HEK293 (cell line): ENCODE results near the gene GPX4.

Experiments used
- CTCF ChIP-seq: fragments of 450-650 bp; formaldehyde crosslinking; IDR thresholded peaks from 2 replicates; pipeline ENCODE4 v1.5.1; 2016; ENCODE audit warnings: missing biosample characterization, missing genetic modification characterization
- KLF16 ChIP-seq: fragments of 450-650 bp; formaldehyde crosslinking; IDR thresholded peaks from 2 replicates; pipeline ENCODE4 v1.5.1; 2017; ENCODE audit warnings: missing biosample characterization, missing genetic modification characterization
- OVOL3 ChIP-seq: fragments of 450-650 bp; formaldehyde crosslinking; IDR thresholded peaks from 2 replicates; pipeline ENCODE4 v1.5.1; 2016; ENCODE audit warnings: missing biosample characterization, missing genetic modification characterization
- PRDM1 ChIP-seq: fragments of 450-650 bp; formaldehyde crosslinking; IDR thresholded peaks from 2 replicates; pipeline ENCODE4; 2016; ENCODE audit warnings: missing biosample characterization, missing genetic modification characterization
- REPIN1 ChIP-seq: fragments of 450-650 bp; formaldehyde crosslinking; IDR thresholded peaks from 2 replicates; pipeline ENCODE4 v1.5.1; 2017; ENCODE audit warnings: missing biosample characterization, missing genetic modification characterization, low read depth
- SCRT2 ChIP-seq: fragments of 450-650 bp; formaldehyde crosslinking; IDR thresholded peaks from 2 replicates; pipeline ENCODE4 v1.5.1; 2016; ENCODE audit warnings: missing biosample characterization, missing genetic modification characterization
- ZBTB20 ChIP-seq: fragments of 450-650 bp; formaldehyde crosslinking; IDR thresholded peaks from 2 replicates; pipeline ENCODE4 v1.5.1; 2016; ENCODE audit warnings: missing biosample characterization, missing genetic modification characterization
- ZBTB7A ChIP-seq: fragments of 450-650 bp; formaldehyde crosslinking; IDR thresholded peaks from 2 replicates; pipeline ENCODE4 v1.5.1; 2016; ENCODE audit warnings: low read depth, missing biosample characterization, missing genetic modification characterization
- ZFP69B ChIP-seq: fragments of 450-650 bp; formaldehyde crosslinking; IDR thresholded peaks from 2 replicates; pipeline ENCODE4 v1.5.1; 2016; ENCODE audit warnings: missing biosample characterization, missing genetic modification characterization
- ZIC2 ChIP-seq: fragments of 450-650 bp; formaldehyde crosslinking; IDR thresholded peaks from 2 replicates; pipeline ENCODE4 v1.5.1; 2016; ENCODE audit warnings: missing biosample characterization, missing genetic modification characterization
- ZNF121 ChIP-seq: fragments of 450-650 bp; formaldehyde crosslinking; IDR thresholded peaks from 2 replicates; pipeline ENCODE4 v1.5.1; 2016; ENCODE audit warnings: missing biosample characterization, missing genetic modification characterization
- ZNF146 ChIP-seq: fragments of 450-650 bp; formaldehyde crosslinking; IDR thresholded peaks from 2 replicates; pipeline ENCODE4 v1.5.1; 2016; ENCODE audit warnings: missing biosample characterization, missing genetic modification characterization
- ZNF155 ChIP-seq: fragments of 450-650 bp; formaldehyde crosslinking; IDR thresholded peaks from 2 replicates; pipeline ENCODE4 v1.5.1; 2016; ENCODE audit warnings: missing biosample characterization, missing genetic modification characterization
- ZNF214 ChIP-seq: fragments of 450-650 bp; formaldehyde crosslinking; IDR thresholded peaks from 2 replicates; pipeline ENCODE4 v1.5.1; 2017; ENCODE audit warnings: missing biosample characterization, mild to moderate bottlenecking, missing genetic modification characterization, borderline replicate concordance
- ZNF24 ChIP-seq: fragments of 450-650 bp; formaldehyde crosslinking; IDR thresholded peaks from 2 replicates; pipeline ENCODE4 v1.5.1; 2016; ENCODE audit warnings: missing biosample characterization, missing genetic modification characterization
- ZNF266 ChIP-seq: fragments of 450-650 bp; formaldehyde crosslinking; IDR thresholded peaks from 2 replicates; pipeline ENCODE4 v1.5.1; 2016; ENCODE audit warnings: missing biosample characterization, missing genetic modification characterization, low read depth
- ZNF341 ChIP-seq: fragments of 450-650 bp; formaldehyde crosslinking; IDR thresholded peaks from 2 replicates; pipeline ENCODE4; 2016; ENCODE audit warnings: low read depth, missing biosample characterization, missing genetic modification characterization
- ZNF354C ChIP-seq: fragments of 450-650 bp; formaldehyde crosslinking; IDR thresholded peaks from 2 replicates; pipeline ENCODE4 v1.5.1; 2016; ENCODE audit warnings: missing biosample characterization, missing genetic modification characterization, low read depth, borderline replicate concordance
- ZNF366 ChIP-seq: fragments of 450-650 bp; formaldehyde crosslinking; conservative IDR thresholded peaks from 2 replicates; pipeline ENCODE4 v1.5.1; 2016; ENCODE audit warnings: missing biosample characterization, missing genetic modification characterization
- ZNF416 ChIP-seq: fragments of 450-650 bp; formaldehyde crosslinking; IDR thresholded peaks from 2 replicates; pipeline ENCODE4 v1.5.1; 2016; ENCODE audit warnings: missing biosample characterization, missing genetic modification characterization
- ZNF423 ChIP-seq: fragments of 450-650 bp; formaldehyde crosslinking; IDR thresholded peaks from 2 replicates; pipeline ENCODE4 v1.5.1; 2016; ENCODE audit warnings: missing biosample characterization, missing genetic modification characterization
- ZNF473 ChIP-seq: fragments of 450-650 bp; formaldehyde crosslinking; IDR thresholded peaks from 2 replicates; pipeline ENCODE4 v1.5.1; 2017; ENCODE audit warnings: missing biosample characterization, missing genetic modification characterization
- ZNF529 ChIP-seq: fragments of 450-650 bp; formaldehyde crosslinking; IDR thresholded peaks from 2 replicates; pipeline ENCODE4 v1.5.1; 2017; ENCODE audit warnings: missing genetic modification characterization, missing biosample characterization; ENCODE audit not compliant: insufficient replicate concordance
- ZNF548 ChIP-seq: fragments of 450-650 bp; formaldehyde crosslinking; IDR thresholded peaks from 2 replicates; pipeline ENCODE4 v1.5.1; 2016; ENCODE audit warnings: missing biosample characterization, missing genetic modification characterization
- ZNF600 ChIP-seq: fragments of 450-650 bp; formaldehyde crosslinking; IDR thresholded peaks from 2 replicates; pipeline ENCODE4 v1.5.1; 2016; ENCODE audit warnings: missing biosample characterization, missing genetic modification characterization
- ZNF626 ChIP-seq: fragments of 450-650 bp; sonication (Bioruptor Pico); formaldehyde crosslinking; IDR thresholded peaks from 2 replicates; pipeline ENCODE4 v1.5.1; 2018; ENCODE audit warnings: missing biosample characterization, missing genetic modification characterization, inconsistent platforms
- ZNF704 ChIP-seq: fragments of 450-650 bp; formaldehyde crosslinking; IDR thresholded peaks from 2 replicates; pipeline ENCODE4 v1.5.1; 2016; ENCODE audit warnings: missing biosample characterization, missing genetic modification characterization
- ZNF707 ChIP-seq: fragments of 450-650 bp; formaldehyde crosslinking; IDR thresholded peaks from 2 replicates; pipeline ENCODE4 v1.5.1; 2016; ENCODE audit warnings: missing biosample characterization, missing genetic modification characterization
- ZNF776 ChIP-seq: fragments of 450-650 bp; formaldehyde crosslinking; IDR thresholded peaks from 2 replicates; pipeline ENCODE4 v1.5.0; 2017; ENCODE audit warnings: missing biosample characterization, missing genetic modification characterization, borderline replicate concordance
- ZNF791 ChIP-seq: fragments of 450-650 bp; formaldehyde crosslinking; IDR thresholded peaks from 2 replicates; pipeline ENCODE4 v1.5.1; 2016; ENCODE audit warnings: missing biosample characterization, missing genetic modification characterization
- ZXDB ChIP-seq: fragments of 450-650 bp; formaldehyde crosslinking; IDR thresholded peaks from 2 replicates; pipeline ENCODE4 v1.5.1; 2016; ENCODE audit warnings: missing biosample characterization, missing genetic modification characterization
- TF ChIP-seq, protein P1 (sequence below): sonication (generic); formaldehyde crosslinking; IDR thresholded peaks from 2 replicates; pipeline ENCODE4 v1.8.1; 2022; ENCODE audit warnings: mild to moderate bottlenecking, moderate library complexity, missing genetic modification reagents
- TF ChIP-seq, protein P2 (sequence below): fragments of 450-650 bp; formaldehyde crosslinking; IDR thresholded peaks from 2 replicates; pipeline ENCODE4 v1.5.1; 2016; ENCODE audit warnings: missing biosample characterization, missing genetic modification characterization
- TF ChIP-seq, protein P3 (sequence below): fragments of 450-650 bp; formaldehyde crosslinking; IDR thresholded peaks from 2 replicates; pipeline ENCODE4 v1.5.1; 2016; ENCODE audit warnings: missing biosample characterization, missing genetic modification characterization

GPX4 gene

GRCh38 chr19:1106841-1107660 is 3.3 kb downstream of the GPX4 start (continued):
- TF ChIP-seq ZNF529 (tag by site-specific recombination) (no peak), ZNF354C (tag by site-specific recombination) (no peak), CTCF (tag by site-specific recombination) (peak; percentile 52), ZNF776 (no peak), ZNF366 (no peak), ZNF423 (tag by site-specific recombination) (0 out of 2 replicates have a peak, but pooled peaks have one; percentile 20), ZNF214 (tag by site-specific recombination) (no peak), ZNF600 (no peak), ZIC2 (tag by site-specific recombination) (peak; percentile 67; the same call in 1 of the 2 replicates), REPIN1 (no peak), ZNF121 (peak; percentile 48; the same call in 1 of the 2 replicates), ZBTB7A (0 out of 2 replicates have a peak, but pooled peaks have one; percentile 44), ZNF341 (tag by site-specific recombination) (no peak; the same call in 1 of the 2 replicates), ZNF266 (tag by site-specific recombination) (no peak), ZNF155 (no peak), ZNF548 (tag by site-specific recombination) (no peak), ZNF707 (tag by site-specific recombination) (no peak), ZNF24 (no peak), ZNF146 (tag by site-specific recombination) (no peak), ZNF473 (tag by site-specific recombination) (no peak), OVOL3 (tag by site-specific recombination) (no peak), KLF16 (no peak), ZXDB (tag by site-specific recombination) (0 out of 2 replicates have a peak, but pooled peaks have one; percentile 4), ZBTB20 (tag by site-specific recombination) (peak; percentile 58; the same call in 1 of the 2 replicates), ZNF791 (tag by site-specific recombination) (no peak), SCRT2 (tag by site-specific recombination) (no peak), ZNF704 (tag by site-specific recombination) (no peak), ZNF416 (tag by site-specific recombination) (no peak), PRDM1 (tag by site-specific recombination) (no peak), ZNF626 (tag by site-specific recombination) (no peak), ZFP69B (tag by site-specific recombination) (no peak)
- TF ChIP-seq, protein P1, sequence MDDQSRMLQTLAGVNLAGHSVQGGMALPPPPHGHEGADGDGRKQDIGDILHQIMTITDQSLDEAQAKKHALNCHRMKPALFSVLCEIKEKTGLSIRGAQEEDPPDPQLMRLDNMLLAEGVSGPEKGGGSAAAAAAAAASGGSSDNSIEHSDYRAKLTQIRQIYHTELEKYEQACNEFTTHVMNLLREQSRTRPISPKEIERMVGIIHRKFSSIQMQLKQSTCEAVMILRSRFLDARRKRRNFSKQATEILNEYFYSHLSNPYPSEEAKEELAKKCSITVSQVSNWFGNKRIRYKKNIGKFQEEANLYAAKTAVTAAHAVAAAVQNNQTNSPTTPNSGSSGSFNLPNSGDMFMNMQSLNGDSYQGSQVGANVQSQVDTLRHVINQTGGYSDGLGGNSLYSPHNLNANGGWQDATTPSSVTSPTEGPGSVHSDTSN: no peak
- TF ChIP-seq, protein P2, sequence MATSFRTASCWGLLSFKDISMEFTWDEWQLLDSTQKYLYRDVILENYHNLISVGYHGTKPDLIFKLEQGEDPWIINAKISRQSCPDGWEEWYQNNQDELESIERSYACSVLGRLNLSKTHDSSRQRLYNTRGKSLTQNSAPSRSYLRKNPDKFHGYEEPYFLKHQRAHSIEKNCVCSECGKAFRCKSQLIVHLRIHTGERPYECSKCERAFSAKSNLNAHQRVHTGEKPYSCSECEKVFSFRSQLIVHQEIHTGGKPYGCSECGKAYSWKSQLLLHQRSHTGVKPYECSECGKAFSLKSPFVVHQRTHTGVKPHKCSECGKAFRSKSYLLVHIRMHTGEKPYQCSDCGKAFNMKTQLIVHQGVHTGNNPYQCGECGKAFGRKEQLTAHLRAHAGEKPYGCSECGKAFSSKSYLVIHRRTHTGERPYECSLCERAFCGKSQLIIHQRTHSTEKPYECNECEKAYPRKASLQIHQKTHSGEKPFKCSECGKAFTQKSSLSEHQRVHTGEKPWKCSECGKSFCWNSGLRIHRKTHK (tag by site-specific recombination): no peak
- TF ChIP-seq, protein P3, sequence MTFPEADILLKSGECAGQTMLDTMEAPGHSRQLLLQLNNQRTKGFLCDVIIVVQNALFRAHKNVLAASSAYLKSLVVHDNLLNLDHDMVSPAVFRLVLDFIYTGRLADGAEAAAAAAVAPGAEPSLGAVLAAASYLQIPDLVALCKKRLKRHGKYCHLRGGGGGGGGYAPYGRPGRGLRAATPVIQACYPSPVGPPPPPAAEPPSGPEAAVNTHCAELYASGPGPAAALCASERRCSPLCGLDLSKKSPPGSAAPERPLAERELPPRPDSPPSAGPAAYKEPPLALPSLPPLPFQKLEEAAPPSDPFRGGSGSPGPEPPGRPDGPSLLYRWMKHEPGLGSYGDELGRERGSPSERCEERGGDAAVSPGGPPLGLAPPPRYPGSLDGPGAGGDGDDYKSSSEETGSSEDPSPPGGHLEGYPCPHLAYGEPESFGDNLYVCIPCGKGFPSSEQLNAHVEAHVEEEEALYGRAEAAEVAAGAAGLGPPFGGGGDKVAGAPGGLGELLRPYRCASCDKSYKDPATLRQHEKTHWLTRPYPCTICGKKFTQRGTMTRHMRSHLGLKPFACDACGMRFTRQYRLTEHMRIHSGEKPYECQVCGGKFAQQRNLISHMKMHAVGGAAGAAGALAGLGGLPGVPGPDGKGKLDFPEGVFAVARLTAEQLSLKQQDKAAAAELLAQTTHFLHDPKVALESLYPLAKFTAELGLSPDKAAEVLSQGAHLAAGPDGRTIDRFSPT (tag by site-specific recombination): peak; percentile 29
